GM18499 (cell line): ENCODE results near the gene DGAT2.
"Not testable (repeated sequence)": the region's sequence is repeated elsewhere in the genome, so short reads cannot be mapped to it uniquely, and the experiment has no call there.

ENCODE experiments used
- ATAC-seq: cut with Tn5 transposase; IDR thresholded peaks from one replicate; pipeline ENCODE4 v1.9.1; 2021; ENCODE audit warnings: moderate number of reproducible peaks; ENCODE audit not compliant: insufficient read depth, unreplicated experiment

DGAT2 gene

GRCh38 chr11:75748729-75749273 lies 19.8 kb upstream of the DGAT2 start:
- not testable (repeated sequence) for ATAC-seq

GRCh38 chr11:75754933-75755332 lies 13.6 kb upstream of the DGAT2 start:
- ATAC-seq: not testable (repeated sequence)

DNA sequence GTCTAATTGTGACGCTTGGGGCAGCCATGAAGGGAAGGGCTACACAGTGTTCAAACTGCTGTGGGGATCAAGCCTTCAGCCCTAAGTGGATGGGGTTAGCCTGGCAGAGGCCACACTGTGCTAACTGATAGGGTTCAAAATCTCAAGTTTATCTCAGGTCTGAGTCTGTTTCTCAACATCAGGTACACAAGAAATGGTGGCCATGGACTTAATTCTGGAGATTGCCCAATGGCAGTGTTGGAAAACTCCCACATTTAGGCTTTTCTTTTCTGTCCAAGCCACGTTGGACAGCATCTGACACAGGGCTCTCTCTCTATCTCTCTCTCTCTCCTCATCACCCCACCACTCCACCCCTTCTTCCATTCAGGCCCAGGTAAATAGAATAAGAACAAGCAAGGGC lies 10.9 kb upstream of the DGAT2 start:
- no peak for ATAC-seq

GRCh38 chr11:75759832-75760231 lies 8.7 kb upstream of the DGAT2 start:
- no peak for ATAC-seq

GRCh38 chr11:75760243-75760642 lies 8.3 kb upstream of the DGAT2 start:
- ATAC-seq: no peak

DNA sequence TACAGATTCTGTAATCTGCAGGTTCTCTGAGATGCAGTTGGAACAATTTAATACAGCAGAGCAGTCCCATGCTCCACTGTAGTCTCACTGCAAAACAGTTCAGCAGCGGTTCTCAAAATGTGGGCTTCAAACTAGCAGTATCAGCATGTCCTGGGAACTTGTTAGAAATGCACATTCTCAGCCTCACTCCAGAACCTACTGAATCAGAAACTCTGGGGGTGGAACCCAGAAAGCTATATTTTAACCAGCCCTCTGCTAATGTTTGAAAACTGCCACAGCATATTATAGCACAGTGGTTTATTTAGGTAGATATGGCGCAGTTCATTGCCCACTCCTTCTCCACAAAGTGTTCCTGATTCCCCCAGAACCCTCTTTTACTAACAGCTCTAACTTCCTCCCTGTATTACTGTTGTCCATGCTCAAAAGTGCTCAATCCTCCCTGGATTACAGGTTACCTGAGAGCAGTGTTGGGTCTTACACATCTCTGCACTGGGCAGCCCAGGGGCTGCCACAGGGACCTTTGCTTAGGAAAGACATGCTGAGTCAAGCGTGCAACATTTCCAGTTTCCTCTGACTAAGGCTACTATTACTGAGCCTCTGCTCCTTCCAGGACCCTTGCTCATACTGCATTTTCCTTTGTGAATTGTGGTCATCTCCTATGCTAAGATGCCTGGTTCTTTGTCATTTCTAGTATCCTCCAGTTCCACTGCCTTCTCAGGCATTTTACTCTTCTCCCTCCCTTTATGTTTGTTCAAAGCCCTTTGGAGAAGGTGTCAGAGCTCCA lies 7.7 kb upstream of the DGAT2 start:
- ATAC-seq: no peak

- ATAC-seq: no peak
Measured at GRCh38 chr11:75762158-75762557, 6.4 kb upstream of the DGAT2 start.

DNA sequence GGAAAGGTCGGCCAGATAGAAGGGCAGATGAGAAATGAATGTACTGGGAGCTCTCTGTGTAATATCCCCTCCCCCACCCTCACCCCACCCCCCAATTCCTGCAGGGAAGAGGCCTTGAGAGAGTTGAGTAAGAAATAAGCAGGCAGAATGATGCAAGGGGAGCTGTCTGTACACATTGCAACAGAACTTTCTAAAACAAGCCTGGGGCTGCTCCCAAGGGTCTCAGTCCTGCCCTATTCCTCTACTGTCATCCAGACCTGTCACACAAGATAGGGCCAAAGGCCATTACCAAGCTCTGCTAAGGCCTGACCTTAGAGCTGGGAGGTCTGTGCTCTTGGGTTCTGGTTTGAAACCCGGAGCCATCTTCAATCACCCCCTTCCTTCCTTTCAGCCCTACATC lies 5.7 kb upstream of the DGAT2 start:
- ATAC-seq: no peak

DNA sequence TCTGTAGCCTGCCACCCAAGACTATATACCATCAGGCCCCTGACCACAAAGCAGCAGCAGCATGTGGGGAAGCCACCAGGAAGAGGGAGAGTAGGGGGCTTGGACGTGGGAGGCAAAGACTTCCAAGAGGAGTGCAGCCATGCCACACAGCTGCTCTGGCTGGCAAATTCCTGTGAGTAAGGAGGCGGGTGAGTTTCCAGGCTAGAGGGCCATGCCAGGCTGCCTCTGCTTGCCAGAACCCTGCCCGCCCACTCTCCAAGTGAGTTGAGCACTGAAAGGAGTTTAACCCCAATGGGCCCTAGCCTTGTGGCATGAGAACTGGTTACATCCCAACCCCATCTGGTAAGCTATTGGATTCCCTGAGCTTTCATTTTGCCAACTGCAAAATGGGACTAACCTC lies 4.7 kb upstream of the DGAT2 start:
- ATAC-seq: no peak

DNA sequence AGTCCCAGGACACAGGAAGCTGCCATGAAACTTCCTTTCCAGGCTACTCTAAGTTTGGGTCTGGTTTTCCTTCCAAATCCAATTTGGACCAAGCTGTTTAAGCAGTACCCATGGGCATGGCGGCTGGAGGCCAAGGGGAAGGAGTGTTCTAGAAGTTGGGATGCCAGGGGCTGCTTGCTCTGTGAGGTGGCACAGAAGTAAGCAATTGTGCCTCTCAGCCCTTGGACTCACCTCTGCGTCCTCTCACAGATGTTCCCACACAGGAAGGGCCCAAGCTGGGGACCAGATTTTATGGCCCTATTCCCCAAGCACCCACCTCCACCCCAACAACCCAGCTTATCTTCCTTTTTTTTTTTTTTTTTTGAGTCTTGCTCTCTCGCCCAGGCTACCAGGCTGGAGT lies 3.5 kb upstream of the DGAT2 start:
- ATAC-seq: no peak

DNA sequence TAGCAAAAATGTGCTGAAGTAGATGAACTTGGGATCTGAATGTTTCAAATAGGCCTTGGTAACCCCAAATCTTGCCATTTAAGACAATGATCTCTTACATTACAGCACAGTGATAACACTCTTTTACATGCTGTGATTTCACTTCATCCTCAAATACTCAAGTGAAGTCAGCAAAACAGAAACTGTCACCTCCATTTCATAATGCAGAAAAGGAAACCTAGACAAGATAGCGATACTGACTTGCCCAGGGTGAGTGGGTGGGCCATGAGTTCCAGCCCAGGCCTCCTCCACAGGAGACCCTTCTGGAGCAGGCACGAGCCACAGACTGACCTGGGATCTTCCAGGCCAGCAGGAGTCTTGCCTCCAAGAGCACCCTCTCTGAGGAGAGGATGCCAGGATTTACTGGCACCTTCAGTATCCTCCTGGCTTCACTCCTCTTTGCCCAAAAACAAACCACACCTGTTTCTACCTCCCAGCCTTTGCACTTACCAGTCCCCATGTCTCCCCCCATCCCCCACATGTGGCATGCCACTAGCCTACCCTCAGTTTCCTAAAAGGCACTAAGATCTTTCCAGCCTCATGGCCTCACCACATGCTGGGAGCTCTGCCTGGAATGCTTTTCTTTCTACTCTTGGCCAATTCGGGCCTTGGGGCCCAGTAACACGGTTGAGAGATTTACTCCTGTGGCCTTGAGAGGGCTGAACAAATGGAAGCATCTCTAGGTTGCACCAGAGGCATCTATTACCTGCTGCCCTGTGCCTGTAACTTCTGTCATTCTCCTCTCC lies 1.9 kb upstream of the DGAT2 start:
- no peak for ATAC-seq

GRCh38 chr11:75767228-75767572 lies 1.4 kb upstream of the DGAT2 start:
- no peak for ATAC-seq

DNA sequence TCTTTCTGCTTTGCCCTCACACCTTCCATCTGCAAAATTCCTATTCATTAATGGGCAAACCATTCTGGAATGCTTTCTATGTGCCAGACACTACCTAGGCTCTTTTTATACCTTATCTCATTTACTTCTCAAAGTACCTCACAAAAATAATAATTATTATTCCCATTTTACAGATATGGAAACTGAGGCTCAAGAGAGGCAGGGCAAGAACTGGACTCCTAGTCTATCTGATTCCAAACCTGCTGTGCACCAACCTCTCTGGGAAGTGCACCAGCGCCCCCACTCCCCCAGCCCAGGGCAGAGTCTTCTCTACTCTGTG lies 826 bp upstream of the DGAT2 start:
- ATAC-seq: no peak

DNA sequence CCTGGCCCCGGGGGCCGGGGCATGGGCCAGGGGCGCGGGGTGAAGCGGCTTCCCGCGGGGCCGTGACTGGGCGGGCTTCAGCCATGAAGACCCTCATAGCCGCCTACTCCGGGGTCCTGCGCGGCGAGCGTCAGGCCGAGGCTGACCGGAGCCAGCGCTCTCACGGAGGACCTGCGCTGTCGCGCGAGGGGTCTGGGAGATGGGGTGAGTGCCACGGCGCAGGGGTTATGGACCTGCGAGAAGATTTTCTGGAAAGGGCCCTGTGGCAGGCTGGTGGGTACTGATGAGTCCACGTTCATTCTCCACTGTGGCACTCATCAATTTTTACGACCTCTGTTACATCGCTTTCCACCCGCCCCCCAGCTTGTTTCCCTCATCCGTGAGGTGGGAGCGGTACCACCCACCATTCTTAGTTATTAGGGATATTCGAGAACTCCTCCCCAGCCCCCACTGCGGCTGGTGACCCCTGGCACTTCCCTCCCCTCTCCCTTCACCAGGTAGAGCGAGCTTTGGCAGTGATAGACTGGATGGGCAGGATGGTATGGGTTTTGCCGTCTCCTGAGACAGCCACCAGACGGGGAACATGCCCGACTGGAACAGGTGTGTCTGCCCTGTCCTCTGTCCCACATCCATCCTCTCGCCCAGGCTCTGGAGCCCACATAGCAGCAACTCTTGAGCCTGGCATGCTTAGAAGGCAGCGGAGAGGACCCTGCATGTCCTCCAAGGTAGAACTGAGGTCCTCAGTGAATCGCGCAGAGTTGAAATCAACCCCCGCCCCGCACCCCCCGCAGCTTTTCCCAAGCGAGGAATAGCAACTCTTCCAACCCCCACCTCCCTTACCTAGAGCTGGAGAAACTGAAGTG lies 562 bp downstream of the DGAT2 start:
- no peak for ATAC-seq

GRCh38 chr11:75770102-75770501 lies 1.5 kb downstream of the DGAT2 start:
- no peak for ATAC-seq

GRCh38 chr11:75771646-75772410 lies 3.2 kb downstream of the DGAT2 start:
- ATAC-seq: no peak

DNA sequence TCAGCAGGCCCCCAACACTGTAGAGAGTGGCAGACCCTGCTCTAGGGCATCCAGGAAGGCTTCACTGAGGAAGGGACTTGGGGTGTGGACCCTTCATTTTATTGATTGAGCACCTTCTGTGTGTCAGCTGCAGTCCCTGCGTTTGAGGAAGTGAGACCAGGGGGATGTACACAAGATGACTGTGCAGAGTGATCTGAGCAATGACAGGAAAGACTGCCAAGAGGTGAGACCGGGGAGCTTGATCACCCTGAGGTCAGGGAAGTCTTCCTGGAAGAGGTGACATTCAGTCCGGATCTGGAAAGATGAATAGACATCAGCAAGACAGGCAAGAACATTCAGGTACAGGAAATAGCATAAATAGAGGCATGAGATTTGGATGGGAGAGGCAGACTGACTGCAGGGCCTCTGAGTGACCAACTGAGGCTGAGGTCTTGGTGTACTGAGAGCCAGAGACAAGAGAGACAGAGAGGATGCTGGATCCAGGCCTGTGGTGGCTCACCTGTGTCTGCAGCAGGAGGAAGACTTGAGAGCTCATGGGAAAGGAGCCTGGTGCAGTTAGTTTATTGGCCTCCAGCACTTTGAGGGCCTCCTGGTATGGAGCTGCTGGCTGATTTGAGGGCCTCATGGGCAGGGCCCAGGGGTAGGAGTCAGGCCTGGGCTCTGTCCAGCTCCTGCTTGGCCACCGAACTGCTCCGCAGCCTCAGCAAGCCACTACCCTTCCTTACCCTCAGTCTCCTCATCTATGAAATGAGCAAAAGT lies 5.2 kb downstream of the DGAT2 start:
- ATAC-seq: peak; percentile 49

GRCh38 chr11:75775056-75775455 lies 6.5 kb downstream of the DGAT2 start:
- ATAC-seq: no peak

- ATAC-seq: no peak
Measured at GRCh38 chr11:75776546-75776945, 8.0 kb downstream of the DGAT2 start.
